Measurements from ENCODE around the gene VRK2. TPM values are rescaled to one million over a fixed set of nuclear protein-coding genes. Genes with fewer than 3 reads are reported as not detected.

Gene VRK2
- total and polyA plus RNA-seq, 10 of the 15 experiments (the other 5 are each of a cell fraction or from before 2014, with no cell fraction given), result 26.5 to 78.0 (median 57.3) TPM

DNA sequence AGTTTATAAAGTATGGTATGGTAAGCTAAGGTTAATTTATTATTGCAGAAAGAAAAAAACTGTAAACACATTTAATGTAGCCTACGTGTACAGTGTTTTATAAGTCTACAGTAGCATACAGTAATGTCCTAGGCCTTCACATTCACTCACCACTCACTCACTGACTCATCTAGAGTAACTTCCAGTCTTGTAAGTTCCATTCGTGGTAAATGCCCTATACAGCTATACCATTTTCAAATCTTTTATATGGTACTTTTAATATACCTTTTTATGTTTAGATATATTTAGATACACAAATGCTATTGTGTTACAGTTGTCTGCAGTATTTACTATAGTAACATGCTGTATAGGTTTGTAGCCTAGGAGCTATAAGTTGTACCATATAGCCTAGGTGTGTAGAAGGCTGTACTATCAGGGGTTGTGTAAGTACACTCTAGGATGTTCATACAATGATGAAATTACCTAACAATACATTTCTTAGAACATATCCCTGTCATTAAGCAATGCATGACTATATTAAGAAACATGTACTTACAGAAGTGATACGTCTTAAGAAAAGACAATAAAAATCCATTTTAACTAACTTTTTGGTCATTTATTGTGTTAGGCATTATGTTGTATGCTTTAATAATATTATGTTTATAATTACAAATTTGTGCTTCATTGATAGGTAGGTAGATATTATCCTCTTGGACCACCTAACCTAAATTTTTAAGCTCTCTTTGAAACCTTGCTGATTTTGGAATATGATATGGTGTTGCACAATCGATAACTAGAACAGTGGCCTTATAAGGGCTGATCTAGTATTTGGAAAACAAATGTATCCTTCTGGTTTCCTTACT lies 51.9 kb downstream of the VRK2 start (continued):
- TF ChIP-seq, protein P1, sequence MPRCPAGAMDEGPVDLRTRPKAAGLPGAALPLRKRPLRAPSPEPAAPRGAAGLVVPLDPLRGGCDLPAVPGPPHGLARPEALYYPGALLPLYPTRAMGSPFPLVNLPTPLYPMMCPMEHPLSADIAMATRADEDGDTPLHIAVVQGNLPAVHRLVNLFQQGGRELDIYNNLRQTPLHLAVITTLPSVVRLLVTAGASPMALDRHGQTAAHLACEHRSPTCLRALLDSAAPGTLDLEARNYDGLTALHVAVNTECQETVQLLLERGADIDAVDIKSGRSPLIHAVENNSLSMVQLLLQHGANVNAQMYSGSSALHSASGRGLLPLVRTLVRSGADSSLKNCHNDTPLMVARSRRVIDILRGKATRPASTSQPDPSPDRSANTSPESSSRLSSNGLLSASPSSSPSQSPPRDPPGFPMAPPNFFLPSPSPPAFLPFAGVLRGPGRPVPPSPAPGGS (IDR thresholded peaks at IDR 0.05; ENCODE audit: borderline replicate concordance, insufficient read depth, low read depth, low read length, poor library complexity, severe bottlenecking), result no peak

GRCh38 chr2:58099096-58099769 lies 52.6 kb downstream of the VRK2 start:
- Histone ChIP-seq H3K27ac (ENCODE audit: control insufficient read depth, insufficient read depth) (no peak overlapping the region), H4K20me1 (ENCODE audit: control insufficient read depth, insufficient read depth) (no peaks in the 10 kb centered on the region), H3K9me3 (replicated peaks; ENCODE audit: control insufficient read depth, insufficient read depth, low read length) (no peaks in the 10 kb centered on the region; the same call in 2 of the 3 replicates), H3K4me3 (no peak overlapping the region), H3K36me3 (ENCODE audit: control insufficient read depth in 2 of 2, insufficient read depth in 2 of 2, low read length in 1 of 2) (peaks cover 0 to 3% of the 10 kb centered on the region in 2 experiments; a peak in 2 of 4 replicates), H3K4me1 (ENCODE audit: control insufficient read depth, insufficient read depth, low read length) (no peaks in the 10 kb centered on the region), H3K4me2 (ENCODE audit: control insufficient read depth, insufficient read depth) (no peak overlapping the region), H3K27me3 (replicated peaks in 1 of 2; ENCODE audit: control insufficient read depth in 2 of 2, insufficient read depth in 2 of 2, low read length in 1 of 2) (no peaks in the 10 kb centered on the region), H3K9ac (ENCODE audit: control insufficient read depth, insufficient read depth, low read length) (no peak overlapping the region), H2AFZ (ENCODE audit: control insufficient read depth, low read depth, low read length) (no peak overlapping the region), H3K79me2 (ENCODE audit: control insufficient read depth, insufficient read depth, low read length) (peaks cover 2% of the 10 kb centered on the region)
- no peak for FAIRE-seq
- TF ChIP-seq, protein P2, sequence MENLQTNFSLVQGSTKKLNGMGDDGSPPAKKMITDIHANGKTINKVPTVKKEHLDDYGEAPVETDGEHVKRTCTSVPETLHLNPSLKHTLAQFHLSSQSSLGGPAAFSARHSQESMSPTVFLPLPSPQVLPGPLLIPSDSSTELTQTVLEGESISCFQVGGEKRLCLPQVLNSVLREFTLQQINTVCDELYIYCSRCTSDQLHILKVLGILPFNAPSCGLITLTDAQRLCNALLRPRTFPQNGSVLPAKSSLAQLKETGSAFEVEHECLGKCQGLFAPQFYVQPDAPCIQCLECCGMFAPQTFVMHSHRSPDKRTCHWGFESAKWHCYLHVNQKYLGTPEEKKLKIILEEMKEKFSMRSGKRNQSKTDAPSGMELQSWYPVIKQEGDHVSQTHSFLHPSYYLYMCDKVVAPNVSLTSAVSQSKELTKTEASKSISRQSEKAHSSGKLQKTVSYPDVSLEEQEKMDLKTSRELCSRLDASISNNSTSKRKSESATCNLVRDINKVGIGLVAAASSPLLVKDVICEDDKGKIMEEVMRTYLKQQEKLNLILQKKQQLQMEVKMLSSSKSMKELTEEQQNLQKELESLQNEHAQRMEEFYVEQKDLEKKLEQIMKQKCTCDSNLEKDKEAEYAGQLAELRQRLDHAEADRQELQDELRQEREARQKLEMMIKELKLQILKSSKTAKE (IDR thresholded peaks at IDR 0.05; ENCODE audit: low read depth, poor library complexity, severe bottlenecking), result no peak
- TF ChIP-seq CREB1 (IDR thresholded peaks at IDR 0.05; ENCODE audit: low read depth) (no peak), ZZZ3 (IDR thresholded peaks at IDR 0.05; ENCODE audit: control insufficient read depth, insufficient read length, low read depth) (no peak), FOXK2 (IDR thresholded peaks at IDR 0.05) (no peak), NBN (IDR thresholded peaks at IDR 0.05) (no peak), PBX3 (IDR thresholded peaks at IDR 0.05; ENCODE audit: insufficient replicate concordance, low read depth, low read length) (no peak), MTA3 (IDR thresholded peaks at IDR 0.05; ENCODE audit: borderline replicate concordance, low read length) (no peak), STAT1 (conservative IDR thresholded peaks at IDR 0.05) (no peak), RFX5 (IDR thresholded peaks at IDR 0.05; ENCODE audit: low read depth, low read length) (no peak)
- 100% methylated on average over 4 of the region's 4 CpGs for WGBS (ENCODE audit: insufficient coverage, insufficient replicate concordance, low lambda C conversion rate, missing lambda C conversion rate)
- ATAC-seq, result no peak
- ChIA-PET SMC1A (ENCODE audit: uncharacterized antibody, unreplicated experiment) (interaction anchor here (0.9 to 2.8 kb wide), 9 partner anchors 9 to 498 kb away, joined by 3 to 8 read pairs (median 3); no protein-coding TSS in a partner anchor), CTCF (interaction anchor here (1.0 kb wide), 1 partner anchor 23 kb away, joined by 3 read pairs; no protein-coding TSS in a partner anchor), RAD21 (ENCODE audit: unreplicated experiment) (interaction anchor here (1.2 kb wide), 1 partner anchor 193 kb away, joined by 3 read pairs; no protein-coding TSS in a partner anchor), POLR2A (no interaction called here)
- in situ Hi-C loops (cut with MboI) (no loop called here), intact Hi-C loops (cut with micrococcal nuclease; ENCODE audit: unreplicated experiment) (no loop called here)
- BruUV-seq (replicated peaks), result no TSS peak
- no peak for DNase-seq (ENCODE audit: low read depth, low spot score)
